Activated T-cell treated with anti-CD3 and anti-CD28 coated beads for 24 hours (primary cell): Measurements from ENCODE around the gene RHOG.
"Not testable (repeated sequence)": the region's sequence is repeated elsewhere in the genome, so short reads cannot be mapped to it uniquely, and the experiment has no call there.

Experiments
- DNase-seq: peaks from one replicate; pipeline ENCODE4 v3.0.0-alpha.2; 2020; ENCODE audit warnings: low read depth

Gene RHOG

GRCh38 chr11:3840870-3841425, at the start of gene RHOG:
Gene RHOG, minus strand, starts transcription at chr11:3840959. Its CDS starts 12,821 bp downstream, at chr11:3828138.
- DNase-seq = peak; percentile 90

- no peak for DNase-seq
These were observed 49.3 kb upstream of the RHOG start for GRCh38 chr11:3890014-3890413.

DNA sequence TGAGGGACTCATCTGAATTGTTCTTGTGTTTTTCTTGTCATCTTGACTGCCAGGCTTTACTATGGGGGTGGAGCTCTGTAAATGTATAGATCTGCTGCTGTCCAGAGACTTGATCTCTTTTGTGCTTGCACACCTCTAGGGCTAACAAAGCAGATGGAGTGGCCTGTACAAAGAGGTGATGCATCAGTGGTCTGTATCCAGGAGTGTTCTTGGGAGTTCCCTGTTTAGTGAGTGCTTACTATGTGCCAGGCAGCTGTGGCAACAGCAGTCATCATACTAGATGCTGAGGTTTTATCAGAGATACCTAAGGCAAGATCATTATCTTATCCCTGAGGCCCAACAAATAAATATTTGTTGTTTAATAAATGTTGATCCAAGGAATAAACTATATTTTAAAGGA, 48.1 kb upstream of the RHOG start:
- no peak for DNase-seq

DNA sequence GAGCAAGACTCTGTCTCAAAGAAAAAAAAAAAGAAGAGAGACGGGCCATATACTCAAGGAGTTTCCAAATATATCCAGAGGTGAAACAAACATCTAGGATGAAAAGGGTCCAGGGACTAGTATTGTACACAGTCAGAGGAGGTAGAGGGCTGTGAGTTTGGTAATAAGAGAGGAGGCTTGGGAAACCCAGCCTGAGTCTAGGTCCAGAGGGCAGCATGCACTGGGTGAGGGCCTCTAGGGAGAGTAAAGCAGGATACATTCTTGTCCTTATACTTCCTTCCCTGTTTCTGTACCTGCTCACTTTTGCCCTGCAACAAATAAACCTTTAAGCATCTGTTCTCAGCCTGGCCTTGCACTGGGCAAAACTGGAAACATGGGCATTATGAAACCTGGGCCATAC, 46.2 kb upstream of the RHOG start:
- DNase-seq = no peak

GRCh38 chr11:3885855-3886254, 45.1 kb upstream of the RHOG start:
- DNase-seq = no peak

DNA sequence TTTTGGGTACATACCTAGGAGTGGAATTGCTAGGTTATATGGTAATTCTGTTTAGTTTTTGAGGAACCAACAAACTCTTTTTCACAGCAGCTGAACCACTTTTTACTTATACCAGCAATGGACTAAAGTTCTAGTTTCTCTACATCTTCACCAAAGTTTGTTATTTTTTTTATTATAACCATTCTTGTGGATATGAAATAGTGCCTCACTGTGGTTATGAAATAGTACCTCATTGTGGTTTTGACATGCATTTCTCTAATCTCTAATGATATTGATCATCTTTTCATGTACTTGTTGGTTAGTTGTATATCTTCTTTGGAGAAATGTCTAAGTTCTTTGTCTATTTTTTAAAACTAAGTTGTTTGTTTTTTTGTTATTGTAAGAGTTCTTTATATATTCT, 41.9 kb upstream of the RHOG start:
- no peak for DNase-seq

- no peak for DNase-seq
These were observed 40.0 kb upstream of the RHOG start for GRCh38 chr11:3880724-3881123.

DNA sequence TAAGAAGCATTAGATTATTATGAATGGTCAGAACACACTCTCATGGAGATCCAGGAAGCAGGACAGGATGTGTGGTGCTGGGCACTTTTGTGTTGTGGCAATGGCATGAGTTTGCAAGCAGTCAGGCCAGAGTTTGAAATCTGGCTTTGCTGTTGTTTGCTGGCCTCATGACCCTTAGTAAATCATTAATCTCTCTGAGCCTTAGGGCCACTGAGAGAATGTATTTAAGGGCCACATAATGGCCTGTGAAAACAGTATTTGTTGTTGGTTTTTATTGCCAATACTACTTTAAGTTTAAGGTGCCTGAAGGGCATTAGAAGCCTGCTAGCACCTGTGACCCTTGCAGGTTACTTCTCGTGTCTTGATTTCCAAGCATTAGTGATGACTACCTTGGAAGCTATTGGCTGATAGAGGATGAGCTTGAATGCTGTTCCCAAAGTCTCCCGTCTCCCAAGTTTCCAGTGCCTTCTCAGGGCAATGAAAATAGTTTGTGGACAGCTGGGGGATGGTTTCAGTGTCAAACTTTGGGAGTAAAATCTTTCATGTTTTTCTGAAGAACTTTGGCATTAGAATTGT, 39.3 kb upstream of the RHOG start:
- no peak for DNase-seq

DNA sequence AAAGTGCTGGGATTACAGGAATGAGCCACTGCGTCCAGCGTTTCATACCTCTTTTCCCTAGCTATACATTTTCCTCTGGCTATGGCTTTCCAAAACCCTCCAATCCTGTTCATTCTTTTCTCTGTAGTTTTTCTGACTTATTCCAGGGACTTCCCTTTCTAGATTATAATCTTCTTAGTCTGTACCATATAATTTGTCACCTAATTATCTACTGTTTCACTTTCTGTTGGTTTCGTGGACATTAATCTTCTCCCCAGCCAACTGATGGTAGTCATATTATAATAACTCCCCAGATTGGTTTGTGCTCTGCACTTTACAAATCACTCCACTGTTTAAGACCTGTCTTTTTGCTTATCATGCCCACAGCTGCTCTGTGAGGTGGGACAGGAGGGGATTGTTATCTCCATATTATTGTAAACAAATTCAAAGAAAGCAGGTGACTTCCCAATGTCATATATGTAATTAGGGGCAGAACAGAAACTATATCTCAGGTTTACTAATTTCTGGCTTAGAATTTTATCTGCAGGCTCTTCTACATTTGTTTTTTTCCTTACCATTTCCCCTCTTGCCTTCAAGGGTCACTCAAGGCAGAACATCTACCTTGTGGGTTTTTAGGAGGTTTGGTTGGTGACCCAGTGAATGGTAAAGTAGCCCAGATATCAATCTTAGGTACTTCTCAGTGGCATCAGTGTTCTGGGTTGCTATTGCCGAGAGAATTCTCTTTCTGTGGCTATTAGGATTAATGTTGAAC, 38.6 kb upstream of the RHOG start:
- DNase-seq = no peak

DNA sequence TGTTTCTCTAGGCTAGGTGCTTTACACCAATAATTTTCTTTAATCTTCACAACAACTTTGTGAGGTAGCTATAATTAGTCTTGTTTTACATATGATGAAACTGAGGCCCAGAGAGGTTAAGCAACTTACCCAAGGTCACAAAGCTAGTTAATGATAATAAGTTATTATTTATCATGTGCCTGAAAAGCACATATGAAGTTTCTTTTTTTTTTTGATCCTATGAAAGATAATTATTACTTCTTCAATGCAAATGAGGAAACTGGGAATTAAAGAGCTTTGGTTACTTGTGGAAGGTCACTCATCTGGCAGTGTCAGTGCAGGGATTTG, 37.5 kb upstream of the RHOG start:
- no peak for DNase-seq

- DNase-seq = no peak
These were observed 36.9 kb upstream of the RHOG start for GRCh38 chr11:3877364-3878257.

DNA sequence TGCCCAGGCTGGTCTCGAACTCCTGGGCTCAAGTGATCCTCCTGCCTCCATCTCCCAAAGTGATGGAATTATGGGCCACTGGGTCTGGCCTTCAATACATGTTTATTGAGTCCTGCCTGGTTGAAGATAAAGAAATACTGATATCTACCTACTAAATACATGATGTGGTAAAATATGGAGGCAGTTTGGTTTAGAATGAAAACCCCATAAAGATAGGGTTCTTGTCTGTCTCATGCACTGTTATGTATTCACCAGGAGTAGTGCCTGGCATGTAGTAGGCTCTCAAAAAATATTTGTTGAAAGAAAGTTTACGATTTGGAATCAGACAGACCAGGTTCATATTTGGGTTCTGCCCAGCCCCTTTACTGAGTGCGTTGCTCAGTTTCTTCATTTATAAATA, 35.9 kb upstream of the RHOG start:
- no peak for DNase-seq

- DNase-seq = no peak
These were observed 33.1 kb upstream of the RHOG start for GRCh38 chr11:3873712-3874349.

DNA sequence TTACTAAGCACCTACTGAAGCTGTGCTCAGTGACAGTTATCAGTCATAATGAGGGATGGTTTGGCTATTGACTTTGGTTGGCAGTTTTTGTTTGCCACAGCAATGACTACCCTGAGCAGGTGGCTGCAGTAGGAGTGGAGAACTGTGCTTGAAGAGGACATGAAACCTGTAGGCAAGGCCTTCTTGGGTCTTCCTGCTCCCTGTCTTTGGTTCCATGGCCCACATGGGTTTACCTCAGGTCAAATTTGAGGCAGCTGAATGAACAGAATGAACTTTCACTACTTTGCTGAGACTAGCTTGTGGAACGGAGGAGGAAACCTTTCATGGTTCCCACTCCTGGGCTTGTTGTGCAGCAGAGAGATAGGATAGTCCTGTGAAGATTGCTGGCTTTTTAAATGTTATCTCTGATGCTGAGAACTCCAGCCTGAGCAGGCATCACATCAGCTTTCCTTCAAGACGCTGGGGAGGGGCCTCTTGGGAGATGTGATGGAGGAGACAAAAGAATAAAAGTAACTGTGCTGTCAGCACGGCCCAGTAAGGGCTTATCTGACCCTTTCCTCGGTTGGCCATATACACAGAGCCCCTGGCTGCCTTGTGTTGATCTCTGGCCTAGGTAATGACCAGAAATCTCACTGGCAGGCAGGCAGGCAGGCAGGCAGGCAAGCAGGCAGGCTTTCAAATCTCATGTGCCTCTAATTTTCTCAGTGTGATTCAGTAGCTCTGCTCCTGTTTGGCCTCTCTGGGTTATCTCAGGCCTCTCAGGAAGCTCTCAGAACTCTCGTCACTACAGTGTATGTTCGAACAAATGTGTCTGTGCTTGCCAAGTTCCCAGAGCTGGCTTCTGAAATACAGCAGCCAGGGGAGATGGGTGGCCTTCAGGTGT, 26.7 kb upstream of the RHOG start:
- no peak for DNase-seq

DNA sequence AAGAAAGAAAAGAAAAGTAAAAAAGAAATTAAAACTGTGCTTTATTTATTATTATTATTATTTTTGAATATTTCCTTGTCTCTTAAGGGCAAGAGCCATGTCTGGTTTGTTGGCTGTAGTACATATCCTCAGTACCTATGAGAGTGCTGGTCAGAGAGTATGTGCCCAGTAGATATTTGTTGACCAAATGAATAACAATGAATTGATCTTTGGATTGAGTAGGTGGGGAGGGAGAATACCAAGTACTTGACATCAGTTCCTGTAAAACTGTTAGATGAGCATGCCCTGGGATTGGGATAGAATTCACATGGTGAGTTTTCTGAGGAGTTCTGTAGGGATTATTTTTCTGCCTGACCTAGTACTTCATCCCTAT, 26.1 kb upstream of the RHOG start:
- DNase-seq = no peak

DNA sequence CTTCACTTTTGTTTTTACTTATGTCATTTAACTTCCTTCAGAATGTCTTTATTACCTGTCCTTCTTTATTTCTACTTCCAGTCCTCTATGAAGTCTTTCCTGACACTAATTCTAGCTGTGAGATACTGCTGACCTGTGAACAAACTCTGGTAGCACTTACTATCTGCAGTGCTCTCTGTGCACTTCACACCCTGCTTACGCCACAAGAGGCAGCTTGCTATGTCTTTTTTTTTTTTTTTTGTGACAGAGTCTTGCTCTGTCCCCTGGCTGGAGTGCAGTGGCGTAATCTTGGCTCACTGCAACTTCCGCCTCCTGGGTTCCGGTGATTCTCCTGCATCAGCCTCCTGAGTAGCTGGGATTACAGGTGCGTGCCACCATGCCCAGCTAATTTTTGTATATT, 25.4 kb upstream of the RHOG start:
- no peak for DNase-seq

GRCh38 chr11:3865388-3866193, 24.8 kb upstream of the RHOG start:
- DNase-seq = no peak

DNA sequence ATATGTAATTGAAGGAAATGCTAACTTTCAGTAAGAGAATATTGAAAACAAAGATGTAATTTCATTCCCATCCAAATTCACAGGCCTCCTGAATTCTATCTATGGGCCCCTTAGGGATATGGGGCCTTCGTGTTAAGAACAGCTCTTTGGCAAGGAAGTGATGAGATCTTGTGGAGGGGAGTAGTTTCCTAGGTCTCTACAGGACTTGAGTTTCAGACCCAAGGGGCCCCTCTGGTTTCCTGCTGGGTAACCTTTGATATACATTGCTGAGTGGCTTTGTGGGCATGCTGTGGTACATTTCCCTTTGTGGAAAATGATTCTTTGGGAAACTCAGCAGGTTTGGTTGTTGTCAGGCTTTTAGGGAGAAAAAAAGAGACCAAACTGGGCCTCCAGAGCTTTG, 20.9 kb upstream of the RHOG start:
- no peak for DNase-seq

DNA sequence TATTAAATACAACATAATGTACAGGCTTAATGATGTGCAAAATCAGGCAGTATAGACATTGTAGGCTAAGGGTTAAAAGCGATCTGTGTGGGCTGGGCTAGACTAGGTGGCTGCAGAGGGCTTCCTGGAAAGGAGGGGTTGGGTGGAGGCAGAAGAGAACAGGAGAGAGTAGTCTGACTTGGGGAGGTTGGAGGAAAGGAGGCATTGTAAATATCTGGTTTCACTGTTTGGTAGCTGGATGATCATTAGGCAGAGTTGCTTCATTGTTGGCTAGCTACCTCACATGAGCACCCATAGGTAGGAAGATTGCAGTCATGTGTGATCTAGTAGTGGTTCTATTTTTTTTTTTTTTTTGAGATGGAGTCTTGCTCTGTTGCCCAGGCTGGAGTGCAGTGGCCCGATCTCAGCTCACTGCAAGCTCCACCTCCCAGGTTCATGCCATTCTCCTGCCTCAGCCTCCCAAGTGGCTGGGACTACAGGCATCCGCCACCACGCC, 20.2 kb upstream of the RHOG start:
- DNase-seq = not testable (repeated sequence)

- peak; percentile 50 for DNase-seq
These were observed 19.6 kb upstream of the RHOG start for GRCh38 chr11:3860375-3860774.
